Transverse colon (tissue), 4 donors: ENCODE data around the gene ZNF273. TPM values are rescaled to one million over a fixed set of nuclear protein-coding genes. Genes with fewer than 3 reads are reported as not detected.

Source experiments
- DNase-seq: peaks from one replicate; pipeline ENCODE4 v3.0.0-alpha.2; 2019
- H3K27ac ChIP-seq, 4 donors: fragments of 200-600 bp; sonication (generic); 2 replicates each; pipeline ENCODE4 v1.5.1; 2016 to 2018; ENCODE audit warnings: inconsistent platforms in 4 of 4
- H3K27me3 ChIP-seq: fragments of 200-600 bp; sonication (generic); 2 replicates; pipeline ENCODE4 v1.5.1; 2017; ENCODE audit warnings: inconsistent platforms
- H3K36me3 ChIP-seq, 4 donors: fragments of 200-600 bp; sonication (generic); 2 replicates each; pipeline ENCODE4 v1.5.1; 2017 to 2019; ENCODE audit warnings: inconsistent platforms in 4 of 4
- H3K4me1 ChIP-seq, 4 donors: fragments of 200-600 bp; sonication (generic); 2 replicates each; pipeline ENCODE4 v1.5.1; 2017 to 2020; ENCODE audit warnings: inconsistent platforms in 4 of 4
- H3K4me3 ChIP-seq, 4 donors: fragments of 200-600 bp; sonication (generic); 1 replicate in 1 of 4; 2 replicates in 3 of 4; pipeline versions ENCODE4 v1.5.1 to v1.6.1; 2017 to 2019; ENCODE audit warnings: inconsistent platforms in 4 of 4
- H3K9me3 ChIP-seq, 2 donors: fragments of 200-600 bp; sonication (generic); 2 replicates each; pipeline ENCODE4 v1.5.1; 2017 to 2019; ENCODE audit warnings: inconsistent platforms in 2 of 2
- EP300 ChIP-seq: sonication (generic); formaldehyde crosslinking; IDR thresholded peaks from one replicate; pipeline ENCODE4 v1.6.1; 2017; ENCODE audit warnings: antibody characterized with exemption, low read depth
- POLR2A ChIP-seq: fragments of 450-650 bp; IDR thresholded peaks from one replicate; pipeline ENCODE4 v1.6.1; 2016; ENCODE audit warnings: antibody characterized with exemption, mild to moderate bottlenecking, moderate library complexity
- POLR2AphosphoS5 ChIP-seq, 3 donors: sonication (generic); formaldehyde crosslinking; IDR thresholded peaks; one replicate each; pipeline ENCODE4 v1.6.1; 2016; ENCODE audit warnings: antibody characterized with exemption in 3 of 3
- WGBS, 2 donors: methylation state at CpG; one replicate each; pipeline ENCODE4 v1.1.5; 2018; ENCODE audit warnings: low coverage in 1 of 2; 5-methylcytosine and 5-hydroxymethylcytosine counted together
- in situ Hi-C, 4 donors: fragments of 200-750 bp; cut with MboI; loops; one replicate each; pipeline versions ENCODE4 v1.15.0 to v1.15.1; 2017; ENCODE audit warnings: low sequenced_read_pairs in 3 of 4, low pct_ligation_motif_present in 1 of 4, low pct_unique_long_range_greater_than_20kb in 1 of 4
- intact Hi-C: fragments of 100-400 bp; cut with DNase I; formaldehyde crosslinking; loops from one replicate; pipeline ENCODE4 v1.15.1; 2023; ENCODE audit warnings: low total_unique reads
- total RNA-seq, 4 donors: library from RNA; depleted of rRNA; stranded (reverse); fragments of >200 nt; gene quantifications; one replicate each; pipeline ENCODE4 v1.1.0, GENCODE V29; 2016
- TF ChIP-seq, protein P1 (sequence below), 5 experiments: fragments of 200-600 bp in 3 of 5; fragments of 450-650 bp in 2 of 5; sonication (generic) in 3 of 5; IDR thresholded peaks; 1 replicate in 2 of 5; 2 replicates in 3 of 5; pipeline ENCODE4 v1.5.1; 2016 to 2017; ENCODE audit warnings: antibody characterized with exemption in 5 of 5, inconsistent platforms in 3 of 5, mild to moderate bottlenecking in 2 of 5, moderate library complexity in 1 of 5

Gene ZNF273
- total RNA-seq, 4 donors from 2014 or later = 4.1 to 14.9 (median 5.7) TPM

DNA sequence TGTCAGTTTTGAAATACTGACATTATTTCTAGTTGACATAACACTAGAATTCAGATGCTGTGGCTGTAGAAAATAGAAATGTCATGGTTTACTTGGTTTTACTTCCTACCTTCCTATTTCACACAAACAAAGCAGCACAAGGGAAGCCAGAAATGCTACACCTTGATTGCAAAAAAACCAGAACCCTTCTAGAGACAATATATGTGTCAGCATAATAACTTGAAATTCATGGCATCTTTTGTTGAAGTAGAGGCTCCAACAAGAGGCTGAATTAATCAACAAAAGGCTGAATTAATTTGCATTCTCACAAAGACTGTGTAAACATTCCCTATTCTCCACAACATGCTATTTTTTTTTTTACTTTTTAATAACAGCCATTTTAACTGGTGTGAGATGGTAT is 62.5 kb downstream of the ZNF273 start:
- no peak overlapping the region for H3K27ac ChIP-seq
- no peaks in the 10 kb centered on the region for H3K27me3 ChIP-seq
- in situ Hi-C loops = loop anchor here in 2 of 4 donors (25.0 kb wide), 2 partner anchors 247 to 347 kb away; no protein-coding TSS in a partner anchor
- TF ChIP-seq POLR2AphosphoS5 (IDR thresholded peaks at IDR 0.05) (no peak), EP300 (no peak), POLR2A (no peak)
- TF ChIP-seq, protein P1, sequence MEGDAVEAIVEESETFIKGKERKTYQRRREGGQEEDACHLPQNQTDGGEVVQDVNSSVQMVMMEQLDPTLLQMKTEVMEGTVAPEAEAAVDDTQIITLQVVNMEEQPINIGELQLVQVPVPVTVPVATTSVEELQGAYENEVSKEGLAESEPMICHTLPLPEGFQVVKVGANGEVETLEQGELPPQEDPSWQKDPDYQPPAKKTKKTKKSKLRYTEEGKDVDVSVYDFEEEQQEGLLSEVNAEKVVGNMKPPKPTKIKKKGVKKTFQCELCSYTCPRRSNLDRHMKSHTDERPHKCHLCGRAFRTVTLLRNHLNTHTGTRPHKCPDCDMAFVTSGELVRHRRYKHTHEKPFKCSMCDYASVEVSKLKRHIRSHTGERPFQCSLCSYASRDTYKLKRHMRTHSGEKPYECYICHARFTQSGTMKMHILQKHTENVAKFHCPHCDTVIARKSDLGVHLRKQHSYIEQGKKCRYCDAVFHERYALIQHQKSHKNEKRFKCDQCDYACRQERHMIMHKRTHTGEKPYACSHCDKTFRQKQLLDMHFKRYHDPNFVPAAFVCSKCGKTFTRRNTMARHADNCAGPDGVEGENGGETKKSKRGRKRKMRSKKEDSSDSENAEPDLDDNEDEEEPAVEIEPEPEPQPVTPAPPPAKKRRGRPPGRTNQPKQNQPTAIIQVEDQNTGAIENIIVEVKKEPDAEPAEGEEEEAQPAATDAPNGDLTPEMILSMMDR (IDR thresholded peaks at IDR 0.05) = no peak
- peaks cover 0 to 18% of the 10 kb centered on the region in 2 donors for H3K9me3 ChIP-seq
- no peak overlapping the region for H3K4me3 ChIP-seq
- no peaks in the 10 kb centered on the region for H3K4me1 ChIP-seq
- no peaks in the 10 kb centered on the region for H3K36me3 ChIP-seq
- intact Hi-C loops = no loop called here
- DNase-seq = no peak

DNA sequence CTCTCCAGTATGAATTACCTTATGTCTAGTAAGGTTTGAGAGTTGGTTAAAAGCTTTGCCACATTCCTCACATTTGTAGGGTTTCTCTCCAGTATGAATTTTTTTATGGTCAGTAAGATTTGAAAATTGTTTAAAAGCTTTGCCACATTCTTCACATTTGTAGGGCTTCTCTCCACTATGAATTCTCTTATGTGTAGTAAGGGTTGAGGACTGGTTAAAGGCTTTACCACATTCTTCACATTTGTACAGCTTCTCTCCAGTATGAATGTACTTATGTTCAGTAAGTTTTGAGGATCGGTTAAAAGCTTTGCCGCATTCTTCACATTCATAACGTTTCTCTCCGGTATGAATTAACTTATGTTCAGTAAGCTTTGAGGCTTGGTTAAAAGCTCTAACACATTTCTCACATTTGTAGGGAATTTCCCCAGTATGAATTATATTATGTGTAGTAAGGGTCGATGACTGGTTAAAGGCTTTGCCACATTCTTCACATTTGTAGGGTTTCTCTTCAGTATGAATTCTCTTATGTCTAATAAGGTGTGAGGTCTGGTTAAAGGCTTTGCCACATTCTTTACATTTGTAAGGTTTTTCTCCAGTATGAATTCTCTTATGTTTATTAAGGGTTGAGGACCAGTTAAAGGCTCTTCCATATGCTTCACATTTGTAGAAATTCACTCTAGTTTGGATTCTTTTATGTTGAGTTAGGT is 75.6 kb downstream of the ZNF273 start:
- WGBS, 2 donors = 94 to 98% methylated on average over 5 of the region's 5 CpGs
- TF ChIP-seq POLR2AphosphoS5 (IDR thresholded peaks at IDR 0.05) = no peak
- TF ChIP-seq POLR2A = no peak
- TF ChIP-seq EP300 = no peak
- TF ChIP-seq, protein P1 (IDR thresholded peaks at IDR 0.05) = no peak
- DNase-seq = no peak
- H3K4me3 ChIP-seq = no peak overlapping the region
- in situ Hi-C loops (no loop called here), intact Hi-C loops (no loop called here)
- no peak overlapping the region for H3K27ac ChIP-seq
- H3K36me3 ChIP-seq = peaks cover 0 to 48% (median 23%) of the 10 kb centered on the region in 4 donors
- no peaks in the 10 kb centered on the region for H3K27me3 ChIP-seq
- H3K4me1 ChIP-seq = no peaks in the 10 kb centered on the region
- peaks cover 73 to 76% of the 10 kb centered on the region in 2 donors for H3K9me3 ChIP-seq

Other genes starting within 250 kb of the ZNF273 start
- gene ZNF107, start 237.1 kb upstream of the ZNF273 start, total RNA-seq = 10 to 100 TPM in 2 of 4 donors, 1 to 10 TPM in 2; 3.8 to 11.2 (median 8.4) TPM
- gene ZNF138, start 108.8 kb upstream of the ZNF273 start, total RNA-seq = 10 to 100 TPM in 2 of 4 donors, 1 to 10 TPM in 2; 4.2 to 17.2 (median 10.9) TPM
- gene ZNF117, start 87.8 kb downstream of the ZNF273 start, total RNA-seq = 10 to 100 TPM in 1 of 4 donors, 1 to 10 TPM in 3; 2.2 to 48.6 (median 7.0) TPM
- 10 to 100 TPM in 2 of 4 donors, 1 to 10 TPM in 2; 6.6 to 15.9 (median 11.0) TPM for gene ERV3-1, start 103.4 kb downstream of the ZNF273 start, total RNA-seq